Measurements from ENCODE around the gene PHACTR1.

The PHACTR1 gene

DNA sequence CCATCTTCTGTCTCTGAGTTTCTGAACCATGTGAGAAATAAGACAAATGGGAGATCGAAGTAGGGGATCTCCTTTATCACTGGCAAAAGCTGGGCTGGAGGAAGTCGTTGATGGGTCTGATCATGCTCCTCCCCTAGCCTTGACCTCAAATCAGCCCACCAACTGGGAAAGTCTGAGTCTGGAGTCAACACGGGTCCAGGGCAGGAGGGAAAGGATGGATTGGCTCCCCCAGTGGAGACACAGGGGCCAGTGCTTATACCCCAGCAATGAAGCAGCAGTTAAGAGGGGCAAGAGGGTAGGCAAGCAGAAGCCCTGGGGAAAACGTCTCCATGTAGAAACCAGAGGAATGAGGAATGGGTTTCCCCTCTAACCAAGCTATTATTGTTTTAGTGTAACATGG is 459.2 kb downstream of the PHACTR1 start:
- DNase-seq (ENCODE audit: insufficient read length, low spot score) = no peak
- no peak for FAIRE-seq

DNA sequence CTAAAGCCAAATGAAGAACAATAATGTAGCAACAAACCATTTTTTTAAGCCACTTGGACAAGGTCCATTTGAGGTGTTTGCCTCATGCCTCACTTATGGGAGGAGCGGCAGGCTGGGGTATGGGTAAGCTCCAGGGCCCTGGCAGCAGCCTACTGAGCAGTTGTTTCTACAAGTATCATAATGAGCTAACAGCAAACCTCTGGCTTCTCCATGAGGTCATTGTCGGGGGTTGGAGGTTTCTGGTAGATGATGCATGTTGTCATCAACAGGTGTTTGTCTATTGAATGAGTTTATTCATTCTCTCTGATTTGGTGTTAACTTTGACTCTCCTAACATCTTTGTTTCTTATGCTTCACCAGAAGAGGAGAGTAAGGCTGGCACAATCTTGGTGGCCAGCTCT is 461.1 kb downstream of the PHACTR1 start:
- DNase-seq (ENCODE audit: insufficient read length, low spot score) = no peak
- FAIRE-seq = no peak

DNA sequence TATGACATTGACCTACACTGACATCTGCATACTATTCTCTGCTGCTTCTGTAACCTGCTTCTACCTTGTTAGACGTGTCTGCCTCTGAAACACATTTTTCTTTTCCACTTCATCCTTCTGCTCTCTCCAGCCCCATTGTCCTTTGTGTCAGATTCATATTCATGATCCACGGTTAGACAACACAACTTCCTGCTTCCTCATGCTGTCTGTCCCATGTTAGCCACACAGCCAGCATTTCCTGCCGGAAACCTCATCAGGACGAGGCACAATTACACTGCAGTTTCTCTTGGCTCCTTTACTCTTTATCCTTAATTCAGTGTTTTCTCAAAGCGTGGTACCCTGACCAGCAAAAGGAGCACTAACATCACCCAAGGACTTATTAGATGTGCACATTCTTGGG is 461.5 kb downstream of the PHACTR1 start:
- FAIRE-seq = peak; percentile 51

DNA sequence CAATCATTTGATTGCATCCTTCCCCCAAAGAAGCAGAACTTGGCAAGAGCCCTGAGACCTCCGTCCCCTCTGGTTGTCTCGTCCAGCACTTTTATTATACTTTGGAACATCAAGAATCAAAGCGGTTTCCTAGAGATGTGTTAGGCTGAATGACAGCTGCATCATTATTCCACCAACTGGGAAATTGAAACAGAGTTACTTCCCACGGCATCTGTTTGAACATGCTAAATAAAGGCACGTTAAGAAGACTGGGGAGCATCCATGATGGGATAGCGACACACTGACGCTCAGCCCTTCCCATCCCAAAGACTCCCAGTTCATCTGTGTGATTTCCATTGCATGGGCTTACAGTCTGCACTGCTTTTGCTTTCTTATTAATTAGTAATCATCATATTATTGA is 464.0 kb downstream of the PHACTR1 start:
- FAIRE-seq = no peak

More for the DNA sequence above, 461.5 kb downstream of the PHACTR1 start:
- no peak for DNase-seq (ENCODE audit: insufficient read length, low spot score)

DNA sequence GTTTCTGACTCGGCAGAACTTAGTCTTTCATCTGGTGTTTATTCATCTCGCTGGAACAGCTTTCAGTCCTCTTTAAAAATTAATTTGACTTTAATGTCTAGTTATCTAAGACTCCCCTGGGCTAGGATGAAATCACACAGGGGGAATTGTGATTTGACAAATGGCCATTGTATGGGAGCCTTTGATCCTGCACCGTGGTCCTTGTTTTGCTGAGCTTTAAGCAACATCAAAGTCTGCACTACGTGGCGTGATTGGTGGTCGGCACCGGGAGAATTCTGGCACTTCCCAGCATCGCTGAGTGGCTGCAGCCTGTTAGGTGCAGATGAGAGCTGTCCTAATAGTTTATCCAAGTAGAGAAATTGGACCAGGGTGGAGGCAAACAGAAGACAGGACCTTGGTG is 464.8 kb downstream of the PHACTR1 start:
- DNase-seq (ENCODE audit: insufficient read length, low spot score) = no peak
- FAIRE-seq = no peak

More for the DNA sequence above, 464.0 kb downstream of the PHACTR1 start:
- DNase-seq (ENCODE audit: insufficient read length, low spot score) = no peak

DNA sequence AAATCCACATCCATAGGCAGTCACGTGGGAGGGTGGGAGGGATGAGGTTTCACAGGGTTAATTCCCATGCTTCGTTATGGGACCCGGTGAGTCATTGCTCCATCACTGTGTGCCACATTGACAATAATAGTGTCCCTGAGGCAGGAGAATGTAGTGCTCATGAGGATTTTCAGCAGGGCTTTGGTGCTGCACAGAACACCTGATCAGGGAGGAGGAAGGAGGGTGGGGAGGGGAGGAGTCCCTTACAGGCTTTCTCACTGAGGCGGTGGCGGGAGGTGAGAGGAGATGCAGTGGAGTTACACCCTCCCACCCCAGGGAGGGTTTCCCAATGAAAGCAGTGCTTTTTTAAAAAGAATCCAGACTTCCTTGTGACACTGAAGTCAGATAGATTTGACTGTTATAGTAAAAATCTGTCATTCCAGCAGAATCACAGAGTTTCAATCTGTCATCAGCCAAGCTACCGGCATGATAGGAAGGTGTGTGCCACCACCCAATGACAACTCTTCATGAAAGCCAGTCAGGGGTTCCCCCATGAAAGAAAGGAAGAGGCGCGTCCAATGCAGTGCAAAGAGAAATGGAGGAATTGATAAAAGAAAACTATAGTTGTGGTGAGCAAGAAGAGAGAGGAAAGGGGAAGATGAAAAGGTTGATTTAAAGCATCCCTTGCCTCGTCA is 467.0 kb downstream of the PHACTR1 start:
- FAIRE-seq (no peak), DNase-seq (ENCODE audit: insufficient read length, low spot score) (no peak)

DNA sequence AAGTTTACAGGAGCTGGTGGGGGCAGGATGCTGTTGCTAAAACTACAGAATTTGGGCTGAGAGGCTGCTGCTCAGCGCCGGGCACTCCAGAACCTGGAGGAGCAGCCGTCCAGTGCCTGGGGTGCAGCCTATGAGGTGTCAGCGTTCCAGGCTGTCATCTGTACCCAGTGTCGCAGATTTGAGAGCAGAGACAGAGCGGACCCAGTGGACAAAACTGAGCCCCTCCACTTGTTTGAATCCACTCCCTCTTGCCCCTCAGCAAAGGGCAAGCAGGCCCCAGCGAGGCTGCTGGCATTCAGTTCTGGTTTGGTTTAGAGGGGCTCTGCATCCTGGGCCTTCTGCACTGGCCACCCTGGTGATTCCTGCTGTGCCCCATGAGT is 467.5 kb downstream of the PHACTR1 start:
- FAIRE-seq = no peak
- no peak for DNase-seq (ENCODE audit: insufficient read length, low spot score)

DNA sequence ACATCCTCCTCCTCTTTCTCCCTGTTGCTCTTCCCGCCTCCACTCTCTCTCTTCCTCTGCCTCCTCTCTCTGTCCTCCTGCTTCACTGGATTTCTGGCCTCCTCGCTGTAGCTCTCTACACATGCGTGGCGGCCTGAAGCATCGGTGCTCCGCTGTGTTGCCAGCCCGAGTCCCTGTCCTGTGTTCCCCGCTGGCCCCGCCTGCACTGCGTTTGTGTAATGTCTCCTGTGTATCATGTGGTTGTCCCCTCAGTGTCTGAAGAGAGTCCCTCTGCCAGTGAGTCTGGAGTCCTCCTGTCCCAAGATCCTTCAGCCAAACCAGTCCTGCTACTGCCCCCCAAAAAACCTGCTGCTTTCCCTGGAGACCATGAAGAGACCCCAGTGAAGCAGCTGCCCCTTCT is 468.0 kb downstream of the PHACTR1 start:
- DNase-seq (ENCODE audit: insufficient read length, low spot score) (no peak), FAIRE-seq (no peak)

DNA sequence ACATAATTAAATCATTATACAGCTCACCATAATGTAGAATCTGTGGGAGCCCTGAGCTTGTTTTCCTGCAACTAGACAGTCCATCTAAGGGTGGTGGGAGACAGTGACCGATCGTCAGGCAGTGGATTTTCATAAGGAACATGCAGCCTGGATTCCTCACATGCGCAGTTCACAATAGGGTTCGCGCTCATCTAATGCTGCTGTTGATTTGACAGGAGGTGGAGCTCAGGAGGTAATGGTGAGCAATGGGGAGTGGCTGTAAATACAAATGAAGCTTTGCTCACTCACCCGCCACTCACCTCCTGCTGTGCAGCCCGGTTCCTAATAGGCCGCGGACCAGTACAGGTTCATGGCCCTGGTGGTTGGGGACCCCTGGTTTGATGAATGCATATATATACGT is 470.3 kb downstream of the PHACTR1 start:
- no peak for DNase-seq (ENCODE audit: insufficient read length, low spot score)
- no peak for FAIRE-seq

DNA sequence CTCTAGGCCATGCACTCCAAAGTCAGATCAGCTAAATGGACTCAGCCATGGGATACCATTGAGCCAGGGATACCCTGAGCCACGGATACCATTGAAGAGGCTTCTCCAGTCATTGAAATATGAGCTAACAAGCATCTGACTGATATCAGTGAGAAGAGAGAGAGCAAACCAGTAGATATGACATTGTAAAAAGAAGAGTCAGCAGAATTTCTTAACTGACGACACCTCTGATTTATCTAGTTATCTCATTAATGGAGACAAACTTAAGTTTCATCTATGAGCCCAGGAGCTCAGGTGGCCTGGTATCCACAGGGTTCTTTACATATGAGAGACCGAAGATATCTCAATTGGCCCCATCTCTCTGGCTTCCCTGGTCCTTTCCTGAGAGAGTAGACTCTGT is 471.1 kb downstream of the PHACTR1 start:
- no peak for DNase-seq (ENCODE audit: insufficient read length, low spot score)
- no peak for FAIRE-seq

DNA sequence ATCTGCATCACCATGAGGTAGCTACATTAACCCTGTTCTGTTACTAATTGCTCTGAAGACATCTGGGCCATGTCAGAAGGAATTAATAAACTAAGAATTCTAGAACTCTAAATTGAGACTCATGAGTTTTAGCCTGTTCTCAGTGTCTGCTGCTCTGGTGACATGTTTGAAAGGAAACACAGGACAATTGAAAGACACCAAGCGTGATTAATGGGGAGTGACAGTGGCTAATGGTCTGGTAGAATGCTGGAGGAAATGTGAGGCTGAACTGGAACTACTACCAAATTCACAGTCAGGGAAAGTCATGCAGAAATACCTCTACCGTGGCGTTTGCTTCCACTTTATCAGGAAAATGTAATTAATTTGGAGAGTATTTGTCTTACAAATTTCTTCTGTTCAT is 471.7 kb downstream of the PHACTR1 start:
- DNase-seq (ENCODE audit: insufficient read length, low spot score) (no peak), FAIRE-seq (no peak)

DNA sequence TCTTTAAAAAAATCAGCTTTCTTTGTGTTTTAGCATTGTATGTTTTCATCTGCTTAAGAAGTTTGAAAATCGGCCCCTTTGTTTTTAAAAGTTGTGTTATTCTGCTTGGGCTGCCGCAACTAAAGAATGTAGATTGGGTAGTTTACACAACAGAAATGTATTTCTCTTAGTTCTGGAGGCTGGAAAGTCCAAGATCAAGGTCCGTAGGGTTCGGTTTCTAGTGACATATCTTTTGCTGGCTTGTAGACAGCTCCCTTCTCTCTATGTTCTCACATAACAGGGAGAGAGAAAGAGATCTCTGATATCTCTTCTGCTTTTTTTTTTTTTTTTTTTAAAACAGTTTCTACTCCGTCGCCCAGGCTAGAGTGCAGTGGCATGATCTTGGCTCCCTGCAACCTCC is 473.1 kb downstream of the PHACTR1 start:
- FAIRE-seq (no peak), DNase-seq (ENCODE audit: insufficient read length, low spot score) (no peak)

DNA sequence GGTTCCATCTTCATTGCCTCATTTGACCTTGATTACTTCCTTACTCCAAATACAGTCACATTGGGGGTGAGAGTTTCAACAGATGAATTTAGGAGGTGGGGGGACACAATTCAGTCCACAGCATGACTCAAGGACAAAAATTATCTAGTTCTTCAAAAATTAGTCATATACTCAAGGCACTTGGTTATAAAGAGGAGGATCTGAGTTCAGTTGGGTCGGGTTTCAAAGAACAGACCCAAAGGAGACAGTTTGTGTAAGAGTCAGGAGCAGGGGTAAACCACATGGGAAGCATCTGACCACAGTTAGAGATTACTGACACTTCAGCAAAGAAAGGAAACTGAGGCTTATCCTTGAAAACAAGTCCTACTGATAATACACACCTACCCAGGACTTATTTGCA is 473.8 kb downstream of the PHACTR1 start:
- DNase-seq (ENCODE audit: insufficient read length, low spot score) = no peak

DNA sequence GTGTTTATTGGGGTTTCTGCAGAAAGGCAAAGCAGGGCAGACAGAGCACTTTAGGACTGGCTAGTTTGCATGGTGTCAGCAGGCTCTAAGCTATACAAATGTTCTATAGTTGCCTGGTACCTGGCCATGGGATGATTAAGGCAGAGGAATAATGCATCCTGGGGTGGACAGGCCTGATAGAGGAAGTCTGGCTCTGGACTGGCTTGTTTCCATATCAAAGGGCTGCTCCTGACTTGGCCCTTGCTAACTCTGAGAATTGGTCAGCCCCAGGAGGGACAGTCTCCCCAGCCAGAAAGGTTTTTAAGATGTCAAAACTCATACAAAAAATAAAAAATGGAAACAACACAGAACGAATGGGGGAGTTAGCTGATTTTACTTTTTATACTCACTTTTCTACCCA is 474.9 kb downstream of the PHACTR1 start:
- FAIRE-seq = no peak
- no peak for DNase-seq (ENCODE audit: insufficient read length, low spot score)

More for the DNA sequence above, 473.8 kb downstream of the PHACTR1 start:
- no peak for FAIRE-seq

DNA sequence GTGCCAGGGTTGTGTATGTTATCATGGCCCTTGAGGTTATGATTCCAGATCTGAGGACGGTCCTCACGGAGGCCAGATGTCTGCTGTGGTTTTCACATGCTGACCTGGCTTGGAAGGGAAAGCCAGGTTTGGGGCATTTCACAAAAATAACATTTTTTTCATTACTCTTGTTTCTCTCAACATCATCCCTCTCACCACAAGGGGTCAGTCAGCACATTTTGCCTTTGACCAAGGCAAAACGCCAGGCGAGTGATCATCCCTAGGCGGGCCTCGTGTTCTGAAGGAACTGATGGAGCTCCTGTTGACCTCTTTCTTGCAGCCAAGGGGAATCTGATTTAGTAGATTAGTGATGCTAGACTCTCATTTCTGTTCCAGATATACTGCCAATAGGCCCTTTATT is 478.3 kb downstream of the PHACTR1 start:
- peak; percentile 92 for FAIRE-seq
- peak; percentile 55 for DNase-seq (ENCODE audit: insufficient read length, low spot score)

DNA sequence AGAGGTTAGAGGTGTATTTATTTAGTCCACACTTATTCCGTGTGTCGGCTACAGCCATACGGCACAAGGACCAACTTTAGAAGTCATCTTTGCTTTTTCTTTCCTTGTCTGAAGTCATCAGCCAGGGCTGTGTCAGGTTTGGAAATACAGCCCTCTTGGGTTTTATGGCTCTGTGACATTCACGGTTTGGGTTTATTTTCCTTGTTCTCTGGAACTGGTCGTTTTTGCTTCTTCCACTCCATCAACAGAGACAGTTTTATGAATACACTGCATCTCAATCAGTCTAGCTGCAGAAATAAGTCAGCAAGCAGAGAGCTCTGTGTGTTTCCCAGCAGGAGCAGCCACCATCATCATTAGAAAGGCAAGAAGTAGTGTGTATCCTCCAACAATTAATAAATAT is 479.2 kb downstream of the PHACTR1 start:
- DNase-seq (ENCODE audit: insufficient read length, low spot score) = no peak
- no peak for FAIRE-seq

DNA sequence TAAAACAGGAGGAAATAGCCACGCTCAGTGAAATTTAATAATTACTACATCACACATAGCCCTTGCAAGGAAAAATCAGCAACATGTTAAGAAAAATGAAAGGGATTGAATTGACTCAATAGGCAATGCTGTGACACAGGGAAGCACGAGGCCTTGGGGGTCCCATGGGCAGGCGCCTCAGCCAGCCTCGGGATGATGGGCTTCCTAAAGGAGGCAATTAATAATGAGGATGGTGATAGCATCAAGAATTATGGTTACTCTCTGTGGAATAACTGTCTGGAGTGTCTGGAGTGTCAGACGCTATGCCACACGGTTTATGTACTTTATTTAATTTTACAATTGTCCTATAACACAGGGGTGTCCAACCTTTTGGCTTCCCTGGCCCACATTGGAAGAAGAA is 481.6 kb downstream of the PHACTR1 start:
- no peak for DNase-seq (ENCODE audit: insufficient read length, low spot score)
- FAIRE-seq = no peak

DNA sequence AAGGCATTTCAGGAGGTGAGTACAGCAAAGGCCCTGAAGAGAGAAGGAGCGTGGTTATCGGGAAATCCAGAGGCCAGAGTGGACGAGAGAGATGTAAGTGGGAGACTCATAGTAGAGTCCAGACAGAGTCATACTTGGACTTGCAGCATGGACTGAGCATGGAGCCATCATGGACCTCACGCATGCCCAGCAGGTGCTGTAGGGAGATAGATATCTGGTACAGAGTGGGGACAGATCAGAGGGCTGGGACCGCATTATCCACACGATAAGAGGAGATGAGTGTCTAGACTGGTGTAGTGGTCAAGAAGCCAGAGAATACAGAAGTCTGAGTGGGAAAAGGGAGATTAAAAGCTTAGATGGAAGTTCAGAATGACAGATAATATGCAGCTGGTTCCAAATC is 484.8 kb downstream of the PHACTR1 start:
- FAIRE-seq = no peak
- DNase-seq (ENCODE audit: insufficient read length, low spot score) = no peak

DNA sequence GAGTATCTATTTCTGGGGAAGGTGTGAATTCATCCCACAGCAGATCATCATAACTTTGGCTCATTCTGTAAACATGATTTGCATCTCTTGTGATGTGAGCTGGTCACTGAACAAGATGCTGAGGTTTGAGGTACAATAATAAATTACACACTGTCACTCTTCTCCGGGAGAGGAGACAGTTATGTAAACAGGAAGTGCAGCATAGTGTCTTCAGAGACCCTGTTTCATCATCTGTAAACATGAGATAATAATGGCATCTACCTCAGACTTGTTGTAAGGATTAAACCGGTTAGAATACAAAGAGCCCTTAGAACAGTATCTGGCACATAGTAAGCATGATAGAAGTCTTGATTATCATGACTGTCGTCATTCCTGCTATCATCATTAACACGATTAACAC is 486.6 kb downstream of the PHACTR1 start:
- DNase-seq (ENCODE audit: insufficient read length, low spot score) = no peak
- no peak for FAIRE-seq

DNA sequence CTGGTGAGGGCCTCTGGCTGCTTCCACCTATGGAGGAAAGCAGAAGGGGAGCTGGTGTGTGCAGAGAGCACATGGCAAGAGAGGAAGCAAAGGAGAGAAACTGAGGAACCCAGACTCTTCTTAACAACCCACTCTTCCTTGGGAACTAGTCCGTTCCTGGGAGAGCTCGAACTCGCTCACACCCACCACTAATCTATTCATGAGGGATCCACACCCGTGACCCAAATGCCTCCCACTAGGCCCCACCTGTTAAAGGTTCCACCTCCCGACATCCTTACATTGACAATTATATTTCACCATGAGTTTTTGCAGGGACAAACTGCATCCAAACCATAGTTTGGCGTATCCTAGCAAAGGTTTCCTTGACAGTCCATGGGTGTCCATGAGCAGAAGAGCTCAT is 488.5 kb downstream of the PHACTR1 start:
- DNase-seq (ENCODE audit: insufficient read length, low spot score) (no peak), FAIRE-seq (no peak)

DNA sequence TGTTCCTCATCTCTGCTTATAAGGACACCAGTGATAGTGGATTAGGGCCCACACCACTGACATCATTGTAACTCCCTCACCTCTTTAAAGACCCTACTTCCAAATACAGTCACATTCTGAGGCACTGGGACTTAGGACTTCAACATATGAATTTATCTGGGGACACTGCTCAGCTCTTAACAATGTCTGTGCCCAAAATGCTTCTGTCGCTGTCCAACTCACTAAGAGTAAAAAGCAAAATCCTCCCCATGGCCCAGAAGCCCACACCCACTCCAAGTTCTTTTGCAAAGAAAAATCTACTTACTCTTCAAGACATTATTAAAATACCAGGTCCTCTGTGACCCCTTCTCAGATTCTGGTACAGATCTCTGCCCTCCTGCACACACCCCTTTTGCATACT is 495.5 kb downstream of the PHACTR1 start:
- FAIRE-seq (no peak), DNase-seq (ENCODE audit: insufficient read length, low spot score) (no peak)

DNA sequence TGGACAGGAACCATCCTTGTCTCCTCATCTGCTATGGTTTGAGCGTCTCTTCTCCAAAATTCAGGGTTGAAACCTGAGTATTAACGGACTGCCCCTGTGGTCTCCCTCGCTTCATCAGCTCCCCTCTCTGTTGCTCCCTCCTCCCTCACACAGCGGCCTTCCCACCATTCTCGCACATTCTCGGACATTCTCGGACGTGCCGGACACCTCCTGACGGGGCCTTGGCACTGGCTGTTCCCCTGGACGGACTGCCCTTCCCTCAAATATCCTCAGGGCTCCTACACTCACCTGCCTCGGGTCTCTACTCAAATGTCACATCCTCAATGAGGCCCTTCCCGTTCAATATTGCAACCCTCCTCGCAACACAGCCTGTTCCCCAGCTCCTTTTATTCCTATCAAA is 496.0 kb downstream of the PHACTR1 start:
- DNase-seq (ENCODE audit: insufficient read length, low spot score) = no peak
- FAIRE-seq = no peak

DNA sequence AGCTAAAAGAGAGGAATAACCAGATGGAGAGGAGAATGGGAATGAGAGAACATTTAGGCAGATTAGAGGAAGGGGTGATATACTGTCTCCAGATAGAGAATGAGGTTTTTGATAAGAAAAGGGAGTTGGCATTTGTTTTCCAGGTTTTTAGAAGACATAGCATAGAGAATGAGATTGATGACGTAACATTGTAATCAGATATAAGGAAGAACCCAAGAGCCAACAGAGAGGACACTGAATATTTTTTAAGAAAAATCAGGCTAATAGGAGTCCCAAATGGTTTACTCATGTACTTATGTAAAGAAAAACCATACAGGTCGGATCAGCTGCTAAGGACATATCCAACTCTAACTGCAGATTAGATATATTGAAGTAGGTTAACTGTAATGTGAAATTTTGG is 498.8 kb downstream of the PHACTR1 start:
- FAIRE-seq (no peak), DNase-seq (ENCODE audit: insufficient read length, low spot score) (no peak)
